Measurements from ENCODE around the gene PTP4A2.
"Not testable (repeated sequence)": the region's sequence is repeated elsewhere in the genome, so short reads cannot be mapped to it uniquely, and the experiment has no call there.

PTP4A2 gene

GRCh38 chr1:31936981-31937299, 1.2 kb downstream of the PTP4A2 start:
- Mint-ChIP-seq H3K36me3 (peaks cover 78% of the 10 kb centered on the region), H3K27ac (peak overlapping the region; percentile 97), H3K4me1 (peaks cover 70% of the 10 kb centered on the region), H3K4me3 (peak overlapping the region; percentile 99), H3K9me3 (no peaks in the 10 kb centered on the region)
- no peak for ATAC-seq
- DNase-seq (ENCODE audit: low spot score in 2 of 2), result no peak

GRCh38 chr1:31936278-31936980, 1.7 kb downstream of the PTP4A2 start:
- DNase-seq (ENCODE audit: low spot score in 2 of 2) (no peak), ATAC-seq (peak; percentile 36)
- Mint-ChIP-seq H3K4me3 (peak overlapping the region; percentile 99), H3K27ac (peak overlapping the region; percentile 97), H3K4me1 (peaks cover 75% of the 10 kb centered on the region), H3K36me3 (peaks cover 83% of the 10 kb centered on the region), H3K9me3 (no peaks in the 10 kb centered on the region)

- H3K9me3 Mint-ChIP-seq, result no peaks in the 10 kb centered on the region
- ATAC-seq (no peak), DNase-seq (ENCODE audit: low spot score in 2 of 2) (no peak)
- H3K27ac Mint-ChIP-seq, result peak overlapping the region; percentile 97
- peak overlapping the region; percentile 99 for H3K4me3 Mint-ChIP-seq
- peaks cover 95% of the 10 kb centered on the region for H3K36me3 Mint-ChIP-seq
- H3K4me1 Mint-ChIP-seq, result peaks cover 80% of the 10 kb centered on the region
Observed at GRCh38 chr1:31934706-31935629, 3.2 kb downstream of the PTP4A2 start.

- no peak for DNase-seq (ENCODE audit: low spot score in 2 of 2)
- no peaks in the 10 kb centered on the region for H3K9me3 Mint-ChIP-seq
Observed at GRCh38 chr1:31932491-31933316, 5.5 kb downstream of the PTP4A2 start.

GRCh38 chr1:31931593-31932225, 6.5 kb downstream of the PTP4A2 start:
- peak; percentile 22 for ATAC-seq
- Mint-ChIP-seq H3K4me1 (peaks cover 76% of the 10 kb centered on the region), H3K4me3 (peak overlapping the region; percentile 99), H3K27ac (peak overlapping the region; percentile 78), H3K36me3 (peaks cover 93% of the 10 kb centered on the region), H3K9me3 (no peaks in the 10 kb centered on the region)
- no peak for DNase-seq (ENCODE audit: low spot score in 2 of 2)

More at GRCh38 chr1:31932491-31933316, 5.5 kb downstream of the PTP4A2 start:
- Mint-ChIP-seq H3K27ac (peak overlapping the region; percentile 97), H3K36me3 (peaks cover 97% of the 10 kb centered on the region), H3K4me1 (peaks cover 68% of the 10 kb centered on the region), H3K4me3 (peak overlapping the region; percentile 99)
- ATAC-seq, result peak; percentile 29

- peaks cover 77% of the 10 kb centered on the region for H3K4me1 Mint-ChIP-seq
- no peak for DNase-seq (ENCODE audit: low spot score in 2 of 2)
- no peak for ATAC-seq
- H3K36me3 Mint-ChIP-seq, result peaks cover 93% of the 10 kb centered on the region
- H3K9me3 Mint-ChIP-seq, result no peaks in the 10 kb centered on the region
- H3K4me3 Mint-ChIP-seq, result peak overlapping the region; percentile 99
- peak overlapping the region; percentile 78 for H3K27ac Mint-ChIP-seq
Observed at GRCh38 chr1:31930836-31931592, 7.2 kb downstream of the PTP4A2 start.

GRCh38 chr1:31927661-31927980, 10.5 kb downstream of the PTP4A2 start:
- H3K4me3 Mint-ChIP-seq, result peak overlapping the region; percentile 79
- H3K4me1 Mint-ChIP-seq, result peaks cover 71% of the 10 kb centered on the region
- peak overlapping the region; percentile 12 for H3K27ac Mint-ChIP-seq

GRCh38 chr1:31926853-31927660, 11.1 kb downstream of the PTP4A2 start:
- H3K4me3 Mint-ChIP-seq, result peak overlapping the region; percentile 79
- peak overlapping the region; percentile 12 for H3K27ac Mint-ChIP-seq
- no peaks in the 10 kb centered on the region for H3K9me3 Mint-ChIP-seq
- DNase-seq (ENCODE audit: low spot score in 2 of 2) (no peak), ATAC-seq (no peak)
- H3K36me3 Mint-ChIP-seq, result peaks cover 94% of the 10 kb centered on the region
- H3K4me1 Mint-ChIP-seq, result peaks cover 72% of the 10 kb centered on the region

More at GRCh38 chr1:31927661-31927980, 10.5 kb downstream of the PTP4A2 start:
- DNase-seq (ENCODE audit: low spot score in 2 of 2) (no peak), ATAC-seq (no peak)
- Mint-ChIP-seq H3K9me3 (no peaks in the 10 kb centered on the region), H3K36me3 (peaks cover 94% of the 10 kb centered on the region)

GRCh38 chr1:31926252-31926651, 11.9 kb downstream of the PTP4A2 start:
- Mint-ChIP-seq H3K36me3 (peaks cover 94% of the 10 kb centered on the region), H3K4me3 (peak overlapping the region; percentile 79), H3K4me1 (peaks cover 72% of the 10 kb centered on the region), H3K27ac (peak overlapping the region; percentile 12), H3K9me3 (no peaks in the 10 kb centered on the region)
- ATAC-seq (no peak), DNase-seq (ENCODE audit: low spot score in 2 of 2) (no peak)

GRCh38 chr1:31925824-31926223, 12.3 kb downstream of the PTP4A2 start:
- peaks cover 72% of the 10 kb centered on the region for H3K4me1 Mint-ChIP-seq
- peaks cover 94% of the 10 kb centered on the region for H3K36me3 Mint-ChIP-seq
- not testable (repeated sequence) for ATAC-seq; H3K9me3 Mint-ChIP-seq; DNase-seq (ENCODE audit: low spot score in 2 of 2)
- peak overlapping the region; percentile 79 for H3K4me3 Mint-ChIP-seq
- peak overlapping the region; percentile 12 for H3K27ac Mint-ChIP-seq

- peaks cover 68% of the 10 kb centered on the region for H3K4me1 Mint-ChIP-seq
- peaks cover 94% of the 10 kb centered on the region for H3K36me3 Mint-ChIP-seq
- H3K27ac Mint-ChIP-seq, result peak overlapping the region; percentile 12
- peak overlapping the region; percentile 79 for H3K4me3 Mint-ChIP-seq
- no peaks in the 10 kb centered on the region for H3K9me3 Mint-ChIP-seq
- DNase-seq (ENCODE audit: low spot score in 2 of 2), result no peak
- ATAC-seq, result no peak
Observed at GRCh38 chr1:31924839-31925238, 13.3 kb downstream of the PTP4A2 start.

- ATAC-seq (no peak), DNase-seq (ENCODE audit: low spot score in 2 of 2) (no peak)
- H3K4me1 Mint-ChIP-seq, result peaks cover 75% of the 10 kb centered on the region
- peak overlapping the region; percentile 79 for H3K4me3 Mint-ChIP-seq
- peaks cover 94% of the 10 kb centered on the region for H3K36me3 Mint-ChIP-seq
- H3K27ac Mint-ChIP-seq, result peak overlapping the region; percentile 12
- H3K9me3 Mint-ChIP-seq, result no peaks in the 10 kb centered on the region
Observed at GRCh38 chr1:31923901-31924535, 14.2 kb downstream of the PTP4A2 start.

GRCh38 chr1:31920956-31921355, 17.2 kb downstream of the PTP4A2 start:
- peak overlapping the region; percentile 79 for H3K4me3 Mint-ChIP-seq

More at GRCh38 chr1:31920956-31921355, 17.2 kb downstream of the PTP4A2 start:
- Mint-ChIP-seq H3K36me3 (peaks cover 99% of the 10 kb centered on the region), H3K27ac (peak overlapping the region; percentile 12), H3K4me1 (peaks cover 60% of the 10 kb centered on the region), H3K9me3 (no peaks in the 10 kb centered on the region)
- DNase-seq (ENCODE audit: low spot score in 2 of 2) (no peak), ATAC-seq (no peak)
